ENCODE measurements around the gene INO80. TPM values are rescaled to one million over a fixed set of nuclear protein-coding genes. Genes with fewer than 3 reads are reported as not detected.

Gene INO80
- total RNA-seq, 4 donors from 2014 or later, result 22.4 to 28.7 (median 24.0) TPM

- Histone ChIP-seq H3K4me1 (peaks cover 34 to 58% (median 40%) of the 10 kb centered on the region in 4 donors), H3K27me3 (peaks cover 4 to 43% (median 9%) of the 10 kb centered on the region in 4 donors), H3K9me3 (no peaks in the 10 kb centered on the region), H3K4me3 (no peak overlapping the region), H3K27ac (replicated peaks in 1 of 4) (no peak overlapping the region), H3K36me3 (peaks cover 0 to 30% (median 0%) of the 10 kb centered on the region in 4 donors)
- intact Hi-C loops (cut with DNase I), result no loop called here
- 83% methylated on average over 9 of the region's 31 CpGs for WGBS
- no peak for DNase-seq (ENCODE audit: extremely low spot score)
- TF ChIP-seq EP300 (IDR thresholded peaks at IDR 0.05), result no peak
- no peak for TF ChIP-seq POLR2A (IDR thresholded peaks at IDR 0.05; ENCODE audit: low read depth)
- no peak for TF ChIP-seq CTCF (IDR thresholded peaks at IDR 0.05)
- no peak for TF ChIP-seq POLR2AphosphoS5 (IDR thresholded peaks at IDR 0.05)
Observed at GRCh38 chr15:40936234-40936708, 179.8 kb downstream of the INO80 start.

- 91% methylated on average over 5 of the region's 6 CpGs for WGBS
- peaks cover 35 to 56% (median 44%) of the 10 kb centered on the region in 4 donors for H3K4me1 ChIP-seq
- H3K27ac ChIP-seq (replicated peaks in 1 of 4), result no peak overlapping the region
- no peaks in the 10 kb centered on the region for H3K9me3 ChIP-seq
- H3K27me3 ChIP-seq, result peaks cover 0 to 61% (median 23%) of the 10 kb centered on the region in 4 donors
- no peak for DNase-seq (ENCODE audit: extremely low spot score)
- H3K4me3 ChIP-seq, result no peak overlapping the region
- no peak for TF ChIP-seq CTCF (IDR thresholded peaks at IDR 0.05)
- no peak for TF ChIP-seq POLR2AphosphoS5 (IDR thresholded peaks at IDR 0.05)
- TF ChIP-seq EP300 (IDR thresholded peaks at IDR 0.05), result no peak
- no peak for TF ChIP-seq POLR2A (IDR thresholded peaks at IDR 0.05; ENCODE audit: low read depth)
- intact Hi-C loops (cut with DNase I), result no loop called here
- peaks cover 0 to 30% (median 0%) of the 10 kb centered on the region in 4 donors for H3K36me3 ChIP-seq
Observed at GRCh38 chr15:40934457-40934856, 181.6 kb downstream of the INO80 start.

GRCh38 chr15:40933517-40933902 is 182.6 kb downstream of the INO80 start:
- TF ChIP-seq CTCF (IDR thresholded peaks at IDR 0.05) (no peak), POLR2AphosphoS5 (IDR thresholded peaks at IDR 0.05) (no peak), EP300 (IDR thresholded peaks at IDR 0.05) (no peak), POLR2A (IDR thresholded peaks at IDR 0.05; ENCODE audit: low read depth) (no peak)
- intact Hi-C loops (cut with DNase I), result no loop called here
- Histone ChIP-seq H3K9me3 (no peaks in the 10 kb centered on the region), H3K36me3 (peaks cover 0 to 25% (median 0%) of the 10 kb centered on the region in 4 donors), H3K4me3 (no peak overlapping the region), H3K27me3 (peaks cover 0 to 71% (median 32%) of the 10 kb centered on the region in 4 donors), H3K4me1 (peaks cover 44 to 58% (median 52%) of the 10 kb centered on the region in 4 donors), H3K27ac (replicated peaks in 1 of 4) (no peak overlapping the region)
- DNase-seq (ENCODE audit: extremely low spot score), result no peak
- WGBS, result 78% methylated on average over 3 of the region's 3 CpGs

- Histone ChIP-seq H3K4me3 (peak overlapping the region in 3 of 4 donors; percentile 57 to 58 (median 58)), H3K36me3 (peaks cover 0 to 24% (median 0%) of the 10 kb centered on the region in 4 donors), H3K4me1 (peaks cover 51 to 59% (median 54%) of the 10 kb centered on the region in 4 donors), H3K9me3 (no peaks in the 10 kb centered on the region), H3K27me3 (peaks cover 0 to 77% (median 39%) of the 10 kb centered on the region in 4 donors), H3K27ac (replicated peaks in 1 of 4) (no peak overlapping the region)
- no peak for DNase-seq (ENCODE audit: extremely low spot score)
- WGBS, result 91% methylated on average over 5 of the region's 11 CpGs
- no peak for TF ChIP-seq EP300 (IDR thresholded peaks at IDR 0.05)
- intact Hi-C loops (cut with DNase I), result no loop called here
Observed at GRCh38 chr15:40932649-40933516, 183.2 kb downstream of the INO80 start.

- Histone ChIP-seq H3K27ac (replicated peaks in 1 of 4) (no peak overlapping the region), H3K27me3 (peaks cover 0 to 84% (median 46%) of the 10 kb centered on the region in 4 donors), H3K4me1 (peaks cover 54 to 61% (median 58%) of the 10 kb centered on the region in 4 donors), H3K9me3 (no peaks in the 10 kb centered on the region), H3K4me3 (peak overlapping the region; percentile 57 to 58 (median 58)), H3K36me3 (peaks cover 0 to 18% (median 0%) of the 10 kb centered on the region in 4 donors)
- no peak for DNase-seq (ENCODE audit: extremely low spot score)
- TF ChIP-seq POLR2A (IDR thresholded peaks at IDR 0.05; ENCODE audit: low read depth) (no peak), POLR2AphosphoS5 (IDR thresholded peaks at IDR 0.05) (no peak), CTCF (IDR thresholded peaks at IDR 0.05) (no peak), EP300 (IDR thresholded peaks at IDR 0.05) (no peak)
- WGBS, result 85% methylated on average over 8 of the region's 8 CpGs
- intact Hi-C loops (cut with DNase I), result no loop called here
Observed at GRCh38 chr15:40932156-40932555, 183.9 kb downstream of the INO80 start.

Data from esophagus muscularis mucosa (tissue), 4 donors.